RKO (cell line): ENCODE data around the gene NEURL2.

Source experiments
- DNase-seq: peaks from one replicate; pipeline ENCODE4 v3.0.0-alpha.2; 2016; ENCODE audit warnings: low spot score

NEURL2 gene

GRCh38 chr20:45842169-45842812 lies 48.7 kb downstream of the NEURL2 start:
- no peak for DNase-seq

GRCh38 chr20:45841407-45842129 lies 49.4 kb downstream of the NEURL2 start:
- DNase-seq, result no peak

- no peak for DNase-seq
Observed at GRCh38 chr20:45840700-45841198, 50.3 kb downstream of the NEURL2 start.
